Measurements from ENCODE around the gene SUSD3. TPM values are rescaled to one million over a fixed set of nuclear protein-coding genes. Genes with fewer than 3 reads are reported as not detected.
A peak's percentile ranks its signal among the peaks of the same experiment; 100 is the strongest.

SUSD3 gene
- total RNA-seq, 2 experiments from 2014 or later = 62.7 to 68.3 TPM

DNA sequence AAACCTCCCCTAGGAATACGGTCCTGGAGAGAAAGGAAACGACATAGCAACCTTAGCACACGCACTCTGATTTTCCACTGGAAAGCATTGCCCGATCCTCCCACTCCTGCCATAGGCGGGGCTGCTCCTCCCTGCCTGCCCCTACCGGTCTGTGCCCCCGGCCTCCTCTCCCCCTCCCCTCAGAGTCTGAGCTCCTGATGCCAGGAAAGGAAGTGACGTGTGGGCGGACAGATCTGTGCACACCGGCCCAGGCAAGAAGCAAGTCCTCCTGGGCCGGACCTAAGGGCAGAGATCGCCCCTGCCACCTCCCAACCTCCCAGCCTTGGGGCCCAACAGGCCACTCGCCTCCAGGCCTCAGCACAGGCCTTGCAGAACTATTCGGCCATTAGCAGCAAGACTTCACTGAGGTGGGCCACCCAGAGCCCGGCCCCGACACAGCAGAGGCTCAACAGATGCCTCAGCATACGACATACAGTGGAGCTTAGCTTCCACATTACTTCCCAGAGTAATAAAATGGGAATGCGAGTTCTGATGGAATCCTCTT, 68.4 kb downstream of the SUSD3 start:
- H3K4me1 Mint-ChIP-seq (ENCODE audit: low read depth) = peaks cover 61% of the 10 kb centered on the region
- H3K36me3 Mint-ChIP-seq (ENCODE audit: low read depth) = peaks cover 30% of the 10 kb centered on the region
- intact Hi-C loops (cut with micrococcal nuclease) = no loop called here
- peak overlapping the region; percentile 56 for H3K4me3 Mint-ChIP-seq
- H3K9me3 Mint-ChIP-seq = no peaks in the 10 kb centered on the region
- peak overlapping the region; percentile 85 for H3K27ac Mint-ChIP-seq
- no peaks in the 10 kb centered on the region for H3K27me3 Mint-ChIP-seq (ENCODE audit: low read depth)
- CTCF ChIA-PET = interaction anchor here (1.5 kb wide), 1 partner anchor 18 kb away, joined by 6 read pairs; no protein-coding TSS in a partner anchor
- peak; percentile 68 for DNase-seq

DNA sequence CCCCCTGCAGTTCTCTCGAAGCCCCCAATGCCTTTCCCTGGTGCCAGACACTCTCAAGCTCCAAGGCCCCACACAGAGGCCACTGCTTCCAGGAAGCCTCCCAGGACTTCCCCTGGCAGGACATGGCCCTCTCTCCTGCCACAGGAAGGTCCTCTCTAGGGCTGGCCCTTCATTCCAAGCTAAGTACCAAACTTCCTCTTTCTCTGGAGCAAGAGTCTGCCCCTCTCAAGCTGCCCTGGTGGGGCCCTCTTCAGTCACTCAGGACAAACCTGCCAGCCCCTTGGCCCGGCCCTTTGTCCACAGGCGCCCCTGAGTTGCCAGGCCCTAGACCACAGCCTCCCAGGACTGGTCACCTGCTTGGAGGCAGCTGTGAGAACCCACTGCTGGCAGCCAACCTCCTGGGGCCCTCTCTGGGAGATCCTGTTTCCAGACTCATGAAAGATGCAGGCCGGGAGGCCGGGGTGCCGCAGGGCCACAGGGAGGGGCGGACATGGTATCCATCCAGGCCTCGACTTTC, 69.0 kb downstream of the SUSD3 start:
- intact Hi-C loops (cut with micrococcal nuclease) = no loop called here
- H3K36me3 Mint-ChIP-seq (ENCODE audit: low read depth) = peaks cover 34% of the 10 kb centered on the region
- H3K4me1 Mint-ChIP-seq (ENCODE audit: low read depth) = peaks cover 67% of the 10 kb centered on the region
- CTCF ChIA-PET = interaction anchor here (1.5 kb wide), 1 partner anchor 19 kb away, joined by 6 read pairs; no protein-coding TSS in a partner anchor
- H3K27me3 Mint-ChIP-seq (ENCODE audit: low read depth) = no peaks in the 10 kb centered on the region
- no peak for DNase-seq
- H3K27ac Mint-ChIP-seq = peak overlapping the region; percentile 85
- H3K9me3 Mint-ChIP-seq = no peaks in the 10 kb centered on the region
- H3K4me3 Mint-ChIP-seq = peak overlapping the region; percentile 56

DNA sequence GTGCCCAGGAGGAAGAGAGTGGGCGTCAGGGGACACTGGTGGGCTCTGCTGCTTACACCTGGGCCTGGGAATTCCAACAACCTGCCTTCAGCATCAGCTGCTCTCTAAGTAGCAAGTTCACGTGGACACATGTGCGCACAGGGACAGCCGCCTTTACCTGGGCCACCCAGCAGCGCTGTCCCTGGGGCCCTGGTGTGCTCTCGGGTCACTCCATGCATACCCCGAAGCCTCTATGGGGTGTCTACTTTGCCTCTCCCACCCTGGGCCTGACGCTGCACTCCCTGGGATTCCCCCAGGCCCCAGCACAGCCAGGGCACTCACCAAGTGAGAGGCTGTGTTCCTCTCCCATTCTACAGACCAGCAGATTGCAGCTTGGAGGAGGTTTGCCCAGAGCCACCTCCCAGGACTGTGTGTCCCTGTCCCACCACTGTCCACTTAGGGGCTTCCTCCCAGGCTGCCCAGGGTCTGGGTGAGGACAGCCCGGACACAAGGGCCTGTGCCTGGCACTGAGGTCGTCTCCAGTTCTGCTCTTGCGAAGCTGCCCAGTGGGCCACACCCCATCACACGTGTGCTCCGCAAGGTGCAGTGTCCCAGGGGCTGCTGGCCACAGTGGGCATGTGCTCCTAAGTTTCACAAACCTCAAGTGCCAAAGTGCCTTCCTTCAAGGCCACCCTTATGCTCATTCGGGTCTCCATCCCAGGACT, 69.7 kb downstream of the SUSD3 start:
- CTCF ChIA-PET = interaction anchor here (1.5 to 2.1 kb wide), 2 partner anchors 9 to 19 kb away, joined by 6 to 12 read pairs; no protein-coding TSS in a partner anchor
- intact Hi-C loops (cut with micrococcal nuclease) = no loop called here
- no peak for DNase-seq
- Mint-ChIP-seq H3K9me3 (no peaks in the 10 kb centered on the region), H3K27ac (peak overlapping the region; percentile 85), H3K4me1 (ENCODE audit: low read depth) (peaks cover 74% of the 10 kb centered on the region), H3K27me3 (ENCODE audit: low read depth) (no peaks in the 10 kb centered on the region), H3K4me3 (no peak overlapping the region), H3K36me3 (ENCODE audit: low read depth) (peaks cover 41% of the 10 kb centered on the region)

DNA sequence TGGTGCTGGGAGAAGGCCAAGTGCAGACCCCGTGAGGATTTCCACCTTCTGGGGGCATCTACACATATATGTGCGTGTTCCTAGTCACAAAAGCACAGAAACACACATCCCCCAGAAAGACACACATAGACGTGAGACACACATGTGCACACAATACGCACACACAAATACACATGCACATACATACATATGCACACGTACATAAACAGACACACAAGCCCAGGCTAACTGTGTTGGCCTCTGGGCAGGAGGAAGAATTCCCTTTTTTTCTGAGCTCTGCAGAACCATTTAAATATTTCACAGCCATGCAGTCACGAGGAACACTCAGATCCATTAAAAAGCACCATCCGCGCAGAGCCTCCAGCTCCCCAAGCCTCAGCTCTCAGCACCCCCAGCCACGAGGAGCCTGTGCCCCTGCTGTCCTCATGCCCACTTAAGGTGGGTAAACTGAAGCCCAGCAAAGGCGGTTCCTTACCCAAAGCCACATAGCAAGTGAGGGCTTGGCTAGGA, 70.3 kb downstream of the SUSD3 start:
- peaks cover 74% of the 10 kb centered on the region for H3K4me1 Mint-ChIP-seq (ENCODE audit: low read depth)
- H3K9me3 Mint-ChIP-seq = no peaks in the 10 kb centered on the region
- no peak for DNase-seq
- CTCF ChIA-PET = interaction anchor here (0.6 to 2.1 kb wide), 4 partner anchors 10 to 172 kb away, joined by 3 to 12 read pairs (median 4); no protein-coding TSS in a partner anchor
- H3K27ac Mint-ChIP-seq = peak overlapping the region; percentile 16
- no peaks in the 10 kb centered on the region for H3K27me3 Mint-ChIP-seq (ENCODE audit: low read depth)
- H3K4me3 Mint-ChIP-seq = no peak overlapping the region
- H3K36me3 Mint-ChIP-seq (ENCODE audit: low read depth) = peaks cover 41% of the 10 kb centered on the region
- intact Hi-C loops (cut with micrococcal nuclease) = no loop called here

DNA sequence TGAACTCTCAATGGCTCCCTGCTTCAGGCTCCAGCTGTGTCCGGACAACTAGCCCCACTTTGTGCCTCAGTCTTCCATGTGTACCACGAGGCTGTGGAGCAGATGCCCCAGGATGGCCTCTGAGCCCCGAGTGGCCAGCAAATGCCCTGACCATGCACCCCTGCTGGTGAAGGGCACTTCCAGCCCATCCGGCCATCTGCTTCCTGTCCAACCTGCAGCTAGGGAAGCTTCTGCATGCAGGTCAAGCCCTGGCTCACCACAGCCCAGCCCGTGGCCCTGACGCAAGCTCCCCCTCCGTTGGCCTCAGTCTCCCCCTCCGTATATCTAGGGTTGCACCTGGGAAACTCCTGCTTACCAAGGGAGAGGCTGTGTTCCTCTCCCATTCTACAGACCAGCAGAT, 70.8 kb downstream of the SUSD3 start:
- Mint-ChIP-seq H3K27ac (no peak overlapping the region), H3K4me1 (ENCODE audit: low read depth) (peaks cover 71% of the 10 kb centered on the region)
- CTCF ChIA-PET = interaction anchor here (0.6 to 2.1 kb wide), 6 partner anchors 10 to 172 kb away, joined by 3 to 12 read pairs (median 4); no protein-coding TSS in a partner anchor

DNA sequence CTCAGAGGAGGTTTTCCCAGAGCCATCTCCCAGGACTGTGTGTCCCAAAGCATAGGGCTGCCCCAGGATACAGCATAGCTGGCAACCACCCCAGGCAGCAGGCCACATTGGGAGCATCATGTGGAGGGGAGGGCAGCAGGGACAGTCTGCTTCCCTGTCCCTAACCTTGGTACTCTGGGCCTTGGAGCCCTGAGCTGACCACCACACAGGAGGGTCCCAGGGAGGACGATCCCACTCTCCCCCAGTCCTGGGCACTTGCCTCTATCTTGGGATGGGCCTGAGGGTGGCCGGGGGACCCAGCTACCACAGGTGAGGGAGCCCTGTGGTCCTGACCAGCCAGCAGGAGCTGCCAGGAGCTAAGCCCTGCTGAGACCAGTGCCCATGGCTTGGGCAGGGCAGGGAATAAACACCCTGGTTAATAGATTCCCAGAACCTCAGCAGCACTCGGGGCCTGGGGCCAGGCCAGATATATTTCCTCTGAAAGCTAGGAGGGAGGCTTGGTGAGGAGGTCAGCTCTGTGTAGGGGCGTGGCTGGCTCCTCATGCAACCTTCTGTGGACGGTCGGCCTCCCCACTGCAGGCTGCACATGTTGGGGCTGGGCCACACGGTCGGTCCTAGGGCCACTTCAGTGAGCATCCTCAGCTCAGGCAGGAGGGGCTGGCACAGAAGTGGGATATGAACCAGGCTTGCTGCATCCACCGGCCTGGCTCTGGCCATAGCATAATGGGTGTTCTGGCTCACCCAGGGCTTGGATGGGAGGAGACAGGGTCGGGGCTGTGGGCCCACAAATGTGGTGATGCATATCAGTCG, 71.4 kb downstream of the SUSD3 start:
- Mint-ChIP-seq H3K27ac (no peak overlapping the region), H3K27me3 (ENCODE audit: low read depth) (no peaks in the 10 kb centered on the region), H3K4me1 (ENCODE audit: low read depth) (peaks cover 75% of the 10 kb centered on the region), H3K36me3 (ENCODE audit: low read depth) (peaks cover 30% of the 10 kb centered on the region), H3K4me3 (no peak overlapping the region), H3K9me3 (no peaks in the 10 kb centered on the region)
- intact Hi-C loops (cut with micrococcal nuclease) = loop anchor here (5.0 kb wide), 1 partner anchor 1037 kb away; no protein-coding TSS in a partner anchor
- CTCF ChIA-PET = interaction anchor here (0.5 to 2.1 kb wide), 7 partner anchors 11 to 29 kb away, joined by 3 to 12 read pairs (median 4); no protein-coding TSS in a partner anchor
- no peak for DNase-seq

More for the DNA sequence above, 70.8 kb downstream of the SUSD3 start:
- no peaks in the 10 kb centered on the region for H3K27me3 Mint-ChIP-seq (ENCODE audit: low read depth)
- no peak overlapping the region for H3K4me3 Mint-ChIP-seq
- DNase-seq = no peak
- intact Hi-C loops (cut with micrococcal nuclease) = no loop called here
- H3K36me3 Mint-ChIP-seq (ENCODE audit: low read depth) = peaks cover 36% of the 10 kb centered on the region
- no peaks in the 10 kb centered on the region for H3K9me3 Mint-ChIP-seq

DNA sequence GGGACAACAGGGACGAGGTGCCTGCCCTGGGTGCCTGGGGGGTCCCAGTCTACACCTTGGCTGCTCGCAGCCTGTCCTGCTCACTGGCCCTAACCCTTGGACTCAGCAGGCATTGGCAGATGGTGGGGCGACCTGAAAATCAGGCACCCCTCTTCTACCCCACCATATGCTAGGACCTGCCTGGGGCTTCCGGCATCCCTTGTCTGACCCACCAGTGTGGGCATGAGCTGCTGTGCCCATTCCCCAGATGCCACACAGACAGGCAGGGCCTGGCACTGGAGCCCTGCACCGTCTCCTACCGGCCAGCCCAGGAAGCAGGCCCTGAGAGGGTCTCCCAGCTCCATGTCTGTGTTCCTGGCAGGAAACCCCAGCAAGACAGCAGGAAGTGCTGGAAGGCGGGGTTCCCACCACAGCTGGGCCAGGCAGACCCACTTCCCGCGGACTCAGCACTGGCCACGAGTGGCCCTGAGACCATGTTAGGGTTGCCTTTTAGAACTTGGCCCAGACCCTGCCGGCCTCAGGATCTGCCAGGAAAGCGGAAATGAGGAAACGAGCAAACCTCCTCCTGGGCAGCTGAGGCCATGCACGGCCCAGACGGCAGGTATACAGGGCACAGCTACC, 72.5 kb downstream of the SUSD3 start:
- CTCF ChIA-PET = interaction anchor here (0.6 to 1.7 kb wide), 4 partner anchors 11 to 181 kb away, joined by 3 to 5 read pairs (median 4); no protein-coding TSS in a partner anchor
- intact Hi-C loops (cut with micrococcal nuclease) = loop anchor here (5.0 kb wide), 1 partner anchor 1036 kb away; no protein-coding TSS in a partner anchor
- DNase-seq = no peak
- Mint-ChIP-seq H3K27me3 (ENCODE audit: low read depth) (no peaks in the 10 kb centered on the region), H3K4me1 (ENCODE audit: low read depth) (peaks cover 78% of the 10 kb centered on the region), H3K36me3 (ENCODE audit: low read depth) (peaks cover 24% of the 10 kb centered on the region), H3K9me3 (no peaks in the 10 kb centered on the region), H3K4me3 (peak overlapping the region; percentile 94), H3K27ac (peak overlapping the region; percentile 91)

DNA sequence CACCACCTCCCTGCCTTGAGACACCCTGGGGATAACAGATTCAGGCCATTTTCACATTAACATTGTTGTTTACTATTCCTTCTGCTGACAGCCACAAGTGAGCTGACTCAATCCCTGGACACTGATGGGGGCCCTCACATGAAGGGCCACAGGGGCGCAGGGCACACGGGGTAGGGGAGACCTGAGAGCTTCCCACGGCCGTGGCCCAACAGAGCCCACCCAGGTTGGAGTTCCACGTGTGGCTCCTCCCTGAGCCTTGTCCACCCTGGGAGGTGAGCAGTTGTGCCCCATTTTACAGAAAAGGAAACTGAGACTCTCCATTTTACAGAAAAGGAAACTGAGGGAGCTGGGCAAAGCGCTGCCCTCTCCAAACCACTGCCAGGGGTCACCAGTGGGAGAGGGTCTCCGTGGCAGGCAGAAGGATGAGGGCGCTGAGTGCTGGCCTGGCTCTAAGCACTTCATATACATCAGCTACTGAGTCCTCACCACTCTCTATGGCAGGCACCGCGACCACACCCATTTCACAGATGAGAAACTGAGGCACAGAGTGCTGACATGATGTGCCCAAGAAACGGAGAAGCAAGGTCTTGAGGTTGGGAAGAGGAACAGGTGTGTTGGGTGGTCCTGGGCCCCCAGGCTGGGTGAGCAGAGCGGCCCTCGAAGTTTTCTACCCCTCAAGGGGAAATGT, 73.2 kb downstream of the SUSD3 start:
- H3K9me3 Mint-ChIP-seq = no peaks in the 10 kb centered on the region

DNA sequence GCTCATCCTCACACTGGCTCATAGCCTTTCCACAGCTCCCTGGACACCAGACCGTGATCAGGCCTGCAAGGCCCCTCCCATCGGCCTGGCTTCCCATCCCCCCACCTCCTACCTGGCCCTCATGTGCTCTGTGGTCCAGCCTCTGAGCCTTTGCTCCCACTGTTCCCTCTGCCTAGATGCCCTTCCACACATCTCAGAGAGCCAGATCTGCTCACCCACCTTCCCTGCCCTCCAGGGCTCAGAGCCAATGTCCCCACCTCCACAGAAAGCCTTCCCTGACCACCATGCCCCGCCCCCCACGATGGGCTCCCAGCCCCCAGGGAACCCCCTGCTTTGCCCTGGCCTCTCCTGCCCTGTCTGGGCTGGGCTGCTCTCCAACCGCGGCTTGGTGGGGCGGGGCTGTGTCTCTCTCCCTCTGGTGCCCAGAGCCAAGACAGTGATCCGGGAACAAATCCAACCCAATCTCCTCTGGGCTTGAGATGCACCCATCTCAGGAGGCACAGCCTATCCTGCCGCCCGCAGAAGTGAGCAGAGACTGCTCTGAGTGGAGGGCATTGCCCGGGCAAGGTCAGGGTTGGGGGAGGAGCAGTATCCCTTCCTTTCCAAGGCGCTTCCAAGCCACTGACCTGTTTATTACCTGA, 73.9 kb downstream of the SUSD3 start:
- intact Hi-C loops (cut with micrococcal nuclease) = loop anchor here (5.0 kb wide), 1 partner anchor 1035 kb away; no protein-coding TSS in a partner anchor
- Mint-ChIP-seq H3K4me3 (peak overlapping the region; percentile 94), H3K4me1 (ENCODE audit: low read depth) (peaks cover 73% of the 10 kb centered on the region), H3K27me3 (ENCODE audit: low read depth) (no peaks in the 10 kb centered on the region), H3K27ac (peak overlapping the region; percentile 91), H3K36me3 (ENCODE audit: low read depth) (peaks cover 20% of the 10 kb centered on the region), H3K9me3 (no peaks in the 10 kb centered on the region)
- no peak for DNase-seq
- CTCF ChIA-PET = interaction anchor here (1.0 kb wide), 1 partner anchor 23 kb away, joined by 6 read pairs; no protein-coding TSS in a partner anchor

More for the DNA sequence above, 73.2 kb downstream of the SUSD3 start:
- H3K27me3 Mint-ChIP-seq (ENCODE audit: low read depth) = no peaks in the 10 kb centered on the region
- no peak for DNase-seq
- peak overlapping the region; percentile 94 for H3K4me3 Mint-ChIP-seq
- intact Hi-C loops (cut with micrococcal nuclease) = loop anchor here (5.0 kb wide), 1 partner anchor 1036 kb away; no protein-coding TSS in a partner anchor
- peaks cover 20% of the 10 kb centered on the region for H3K36me3 Mint-ChIP-seq (ENCODE audit: low read depth)
- peak overlapping the region; percentile 91 for H3K27ac Mint-ChIP-seq
- peaks cover 78% of the 10 kb centered on the region for H3K4me1 Mint-ChIP-seq (ENCODE audit: low read depth)
- CTCF ChIA-PET = interaction anchor here (1.0 kb wide), 2 partner anchors 12 to 23 kb away, joined by 4 to 6 read pairs; no protein-coding TSS in a partner anchor

DNA sequence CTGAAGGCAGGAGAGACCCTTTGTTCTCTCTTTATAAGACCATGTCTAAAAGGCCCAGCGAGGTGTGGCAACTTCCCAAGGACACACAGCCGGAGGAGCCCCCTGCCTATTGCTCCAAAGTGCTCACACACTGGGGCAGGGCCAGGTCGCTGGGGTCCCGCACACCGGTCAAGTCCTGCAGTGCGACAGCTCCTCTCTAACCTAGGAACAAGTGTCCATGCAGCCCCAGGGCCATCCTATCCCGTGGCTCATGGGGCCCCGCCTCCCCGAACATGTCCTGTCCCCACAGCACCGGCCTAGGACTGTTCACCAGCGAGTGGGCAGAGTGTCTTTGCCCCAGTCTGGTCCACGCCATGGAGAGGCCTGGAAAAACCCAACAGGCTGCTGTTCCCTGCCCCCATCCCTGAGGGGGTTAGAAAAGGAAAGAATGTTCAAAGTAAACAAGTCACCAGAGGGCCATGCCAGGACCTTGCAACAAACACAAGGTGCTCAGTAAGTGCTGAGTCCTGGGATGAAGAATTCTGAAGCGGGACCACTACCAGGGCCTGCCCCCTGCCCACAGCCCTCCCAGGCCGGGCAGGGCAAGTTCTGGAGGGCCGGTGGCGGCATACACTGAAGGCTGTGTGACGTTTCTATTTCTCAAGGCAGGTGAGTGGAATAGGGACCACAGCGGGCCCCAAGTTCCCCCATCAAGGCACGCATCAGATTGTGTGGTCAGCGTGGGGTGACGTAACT, 74.6 kb downstream of the SUSD3 start:
- intact Hi-C loops (cut with micrococcal nuclease) = loop anchor here (5.0 kb wide), 1 partner anchor 1034 kb away; no protein-coding TSS in a partner anchor
- H3K9me3 Mint-ChIP-seq = no peaks in the 10 kb centered on the region
- DNase-seq = peak; percentile 69
- no peaks in the 10 kb centered on the region for H3K27me3 Mint-ChIP-seq (ENCODE audit: low read depth)
- H3K4me1 Mint-ChIP-seq (ENCODE audit: low read depth) = peaks cover 70% of the 10 kb centered on the region
- peak overlapping the region; percentile 94 for H3K4me3 Mint-ChIP-seq
- H3K36me3 Mint-ChIP-seq (ENCODE audit: low read depth) = peaks cover 20% of the 10 kb centered on the region
- H3K27ac Mint-ChIP-seq = peak overlapping the region; percentile 91
- CTCF ChIA-PET = interaction anchor here (0.9 to 1.2 kb wide), 3 partner anchors 13 to 130 kb away, joined by 3 to 6 read pairs (median 3); no protein-coding TSS in a partner anchor
